Measurements from ENCODE around the gene MYADM. TPM values are rescaled to one million over a fixed set of nuclear protein-coding genes. Genes with fewer than 3 reads are reported as not detected.
A peak's percentile ranks its signal among the peaks of the same experiment; 100 is the strongest.

MYADM gene
- total and polyA plus RNA-seq, 2 of the 13 experiments (the other 11 are each of a cell fraction or from before 2014, with no cell fraction given) = 19.9 to 38.1 TPM

GRCh38 chr19:53867225-53868090 is at the start of gene MYADM (continued):
- no peak for TF ChIP-seq ZSCAN5A (CRISPR knock-in tag; IDR thresholded peaks at IDR 0.05; ENCODE audit: borderline replicate concordance)
- TF ChIP-seq CHD2 (IDR thresholded peaks at IDR 0.05; ENCODE audit: low read depth, low read length) = no peak; the same call in 1 of the 2 replicates
- peak; percentile 44; the same call in 1 of the 2 replicates for TF ChIP-seq NFKBIZ (CRISPR knock-in tag; IDR thresholded peaks at IDR 0.05)
- no peak for TF ChIP-seq GPBP1L1 (CRISPR knock-in tag; IDR thresholded peaks at IDR 0.05)
- no peak for TF ChIP-seq ZNF30 (CRISPR knock-in tag; IDR thresholded peaks at IDR 0.05)
- 0 out of 2 replicates have a peak, but pooled peaks have one; percentile 25 for TF ChIP-seq ZBTB25 (CRISPR knock-in tag; IDR thresholded peaks at IDR 0.05)
- TF ChIP-seq MAZ (IDR thresholded peaks at IDR 0.05; ENCODE audit: borderline replicate concordance, low read depth, low read length) = peak; percentile 99
- TF ChIP-seq MAZ (CRISPR knock-in tag; IDR thresholded peaks at IDR 0.05; ENCODE audit: low read depth) = peak; percentile 71; the same call in 1 of the 2 replicates
- no peak for TF ChIP-seq ZNF282 (IDR thresholded peaks at IDR 0.05; ENCODE audit: partially characterized antibody)
- TF ChIP-seq MATR3 (CRISPR knock-in tag; IDR thresholded peaks at IDR 0.05) = no peak
- no peak for TF ChIP-seq ZMYM4 (CRISPR knock-in tag; IDR thresholded peaks at IDR 0.05)
- TF ChIP-seq BHLHE40 (IDR thresholded peaks at IDR 0.05; ENCODE audit: low read length) = peak; percentile 33; the same call in 1 of the 2 replicates
- no peak for TF ChIP-seq AFF4 (CRISPR knock-in tag; IDR thresholded peaks at IDR 0.05)
- TF ChIP-seq ZSCAN29 (CRISPR knock-in tag; conservative IDR thresholded peaks at IDR 0.05) = 0 out of 2 replicates have a peak, but pooled peaks have one; percentile 47
- no peak for TF ChIP-seq ZNF205 (CRISPR knock-in tag; IDR thresholded peaks at IDR 0.05)
- no peak for TF ChIP-seq RNF2 (conservative IDR thresholded peaks at IDR 0.05; ENCODE audit: low read depth)
- no peak; the same call in 1 of the 2 replicates for TF ChIP-seq NR2F2 (IDR thresholded peaks at IDR 0.05; ENCODE audit: borderline replicate concordance, low read depth)
- TF ChIP-seq SAP130 (CRISPR knock-in tag; IDR thresholded peaks at IDR 0.05; ENCODE audit: low read depth) = peak; percentile 99
- no peak; the same call in 1 of the 2 replicates for TF ChIP-seq ZKSCAN8 (CRISPR knock-in tag; IDR thresholded peaks at IDR 0.05; ENCODE audit: borderline replicate concordance)
- TF ChIP-seq ZNF292 (CRISPR knock-in tag; IDR thresholded peaks at IDR 0.05; ENCODE audit: borderline replicate concordance, low read depth) = no peak
- TF ChIP-seq ZNF777 (CRISPR knock-in tag; IDR thresholded peaks at IDR 0.05) = no peak
- TF ChIP-seq YY1 (IDR thresholded peaks at IDR 0.05; ENCODE audit: insufficient read depth, insufficient replicate concordance, low read depth, low read length) = peak; percentile 35
- TF ChIP-seq SP140L (CRISPR knock-in tag; IDR thresholded peaks at IDR 0.05; ENCODE audit: borderline replicate concordance) = no peak

All from HepG2 (cell line).